Fibroblast of mammary gland (primary cell): ENCODE data around the gene VASH2.

Experiments
- DNase-seq: peaks from one replicate; pipeline ENCODE4 v3.0.0-alpha.2; 2010; ENCODE audit warnings: low read depth
- H3K4me3 ChIP-seq: 2 replicates; pipeline ENCODE4 v1.5.1; 2011; ENCODE audit warnings: low read depth, mild to moderate bottlenecking, low read length, moderate library complexity; ENCODE audit not compliant: control insufficient read depth
- CTCF ChIP-seq: conservative IDR thresholded peaks from 2 replicates; pipeline ENCODE4 v1.5.1; 2011; ENCODE audit warnings: low read depth, low read length, inconsistent platforms; ENCODE audit not compliant: control insufficient read depth, insufficient read depth

VASH2 gene

GRCh38 chr1:212914789-212915188 is 35.6 kb upstream of the VASH2 start:
- no peak overlapping the region for H3K4me3 ChIP-seq
- no peak for TF ChIP-seq CTCF
- no peak for DNase-seq

GRCh38 chr1:212915245-212916091 is 34.9 kb upstream of the VASH2 start:
- no peak overlapping the region for H3K4me3 ChIP-seq
- peak; percentile 89 for DNase-seq
- TF ChIP-seq CTCF, result peak; percentile 44

GRCh38 chr1:212916481-212917133 is 33.7 kb upstream of the VASH2 start:
- H3K4me3 ChIP-seq, result no peak overlapping the region
- peak; percentile 34 for DNase-seq
- no peak for TF ChIP-seq CTCF

- no peak overlapping the region for H3K4me3 ChIP-seq
- TF ChIP-seq CTCF, result no peak
- no peak for DNase-seq
Measured at GRCh38 chr1:212917134-212917485, 33.2 kb upstream of the VASH2 start.

GRCh38 chr1:212917858-212918257 is 32.5 kb upstream of the VASH2 start:
- no peak for DNase-seq
- H3K4me3 ChIP-seq, result no peak overlapping the region
- TF ChIP-seq CTCF, result no peak

- no peak for DNase-seq
- no peak overlapping the region for H3K4me3 ChIP-seq
- TF ChIP-seq CTCF, result no peak
Measured at GRCh38 chr1:212918824-212919223, 31.5 kb upstream of the VASH2 start.
